Esophagus squamous epithelium (tissue), 5 donors: ENCODE results near the gene MSRB1. TPM values are rescaled to one million over a fixed set of nuclear protein-coding genes. Genes with fewer than 3 reads are reported as not detected.
A peak's percentile ranks its signal among the peaks of the same experiment; 100 is the strongest.

Experiments used
- DNase-seq: peaks from one replicate; lab custom pipeline; 2025; lab: John Stamatoyannopoulos, UW
- H3K27ac ChIP-seq, 4 donors: fragments of 200-600 bp; sonication (generic); one replicate each; pipeline ENCODE4 v1.5.1; 2016 to 2019; ENCODE audit warnings: mild to moderate bottlenecking in 1 of 4
- H3K27me3 ChIP-seq, 4 donors: fragments of 200-600 bp; sonication (generic); 1 replicate in 3 of 4; 2 replicates in 1 of 4; pipeline versions ENCODE4 v1.5.1 to v1.6.0; 2017 to 2021; ENCODE audit warnings: antibody characterized with exemption in 1 of 4
- H3K36me3 ChIP-seq, 3 donors: fragments of 200-600 bp; sonication (generic); one replicate each; pipeline ENCODE4 v1.5.1; 2016 to 2019
- H3K4me1 ChIP-seq, 3 donors: fragments of 200-600 bp; sonication (generic); one replicate each; pipeline ENCODE4 v1.5.1; 2017 to 2019
- H3K4me3 ChIP-seq, 4 donors: fragments of 200-600 bp; sonication (generic); 1 replicate in 3 of 4; 2 replicates in 1 of 4; pipeline ENCODE4 v1.5.1; 2016 to 2019; ENCODE audit warnings: mild to moderate bottlenecking in 2 of 4, moderate library complexity in 1 of 4
- H3K9me3 ChIP-seq, 3 donors: fragments of 200-600 bp; sonication (generic); one replicate each; pipeline ENCODE4 v1.5.1; 2016 to 2019
- CTCF ChIP-seq, 6 experiments: fragments of 450-650 bp in 4 of 6; fragments of 200-600 bp in 2 of 6; sonication (generic) in 2 of 6; IDR thresholded peaks; one replicate each; pipeline ENCODE4 v1.5.1; 2016 to 2019; ENCODE audit warnings: antibody characterized with exemption in 6 of 6, mild to moderate bottlenecking in 4 of 6, moderate library complexity in 4 of 6
- POLR2A ChIP-seq, 4 donors: fragments of 450-650 bp; IDR thresholded peaks; one replicate each; pipeline ENCODE4 v1.6.1; 2017; ENCODE audit warnings: antibody characterized with exemption in 4 of 4, mild to moderate bottlenecking in 4 of 4, moderate library complexity in 3 of 4
- WGBS, 2 donors: methylation state at CpG; one replicate each; pipeline ENCODE4 v1.1.5; 2018; 5-methylcytosine and 5-hydroxymethylcytosine counted together
- intact Hi-C: fragments of 100-400 bp; cut with DNase I; formaldehyde crosslinking; loops from one replicate; pipeline ENCODE4 v1.15.0; 2022
- total RNA-seq, 4 donors: library from RNA; depleted of rRNA; stranded (reverse); fragments of >200 nt; gene quantifications; one replicate each; pipeline ENCODE4 v1.1.0, GENCODE V29; 2016
- donor health status: DM: yes; HTN: yes; CAD: no.

MSRB1 gene
- total RNA-seq, 4 donors from 2014 or later = 20.1 to 36.4 (median 21.0) TPM

- intact Hi-C loops = no loop called here
- 59 to 63% methylated on average over 7 to 11 of the region's 25 CpGs for WGBS, 2 donors
- Histone ChIP-seq H3K4me1 (peaks cover 33 to 90% (median 37%) of the 10 kb centered on the region in 3 donors), H3K27ac (peak overlapping the region in 1 of 4 donors; percentile 13), H3K27me3 (peaks cover 11 to 79% (median 16%) of the 10 kb centered on the region in 4 donors), H3K9me3 (no peaks in the 10 kb centered on the region), H3K4me3 (peak overlapping the region in 1 of 4 donors; percentile 55), H3K36me3 (peaks cover 0 to 6% (median 0%) of the 10 kb centered on the region in 3 donors)
- no peak for DNase-seq
- TF ChIP-seq CTCF (IDR thresholded peaks at IDR 0.05) (no peak), POLR2A (IDR thresholded peaks at IDR 0.05) (no peak)
Measured at GRCh38 chr16:1915732-1916639, 27.0 kb downstream of the MSRB1 start.

GRCh38 chr16:1914988-1915387, 28.0 kb downstream of the MSRB1 start:
- H3K9me3 ChIP-seq = no peaks in the 10 kb centered on the region
- TF ChIP-seq CTCF (IDR thresholded peaks at IDR 0.05) (no peak), POLR2A (IDR thresholded peaks at IDR 0.05) (no peak)
- peaks cover 6 to 69% (median 12%) of the 10 kb centered on the region in 4 donors for H3K27me3 ChIP-seq
- peak overlapping the region in 2 of 4 donors; percentile 25 to 87 for H3K27ac ChIP-seq
- no peak for DNase-seq
- WGBS, 2 donors = 60 to 62% methylated on average over 7 to 8 of the region's 8 CpGs
- H3K36me3 ChIP-seq = peaks cover 0 to 6% (median 0%) of the 10 kb centered on the region in 3 donors
- H3K4me3 ChIP-seq = no peak overlapping the region
- H3K4me1 ChIP-seq = peaks cover 33 to 92% (median 37%) of the 10 kb centered on the region in 3 donors
- intact Hi-C loops = no loop called here

- intact Hi-C loops = no loop called here
- peaks cover 33 to 92% (median 37%) of the 10 kb centered on the region in 3 donors for H3K4me1 ChIP-seq
- WGBS, 2 donors = 38 to 54% methylated on average over 4 to 7 of the region's 15 CpGs
- TF ChIP-seq CTCF (IDR thresholded peaks at IDR 0.05) (no peak), POLR2A (IDR thresholded peaks at IDR 0.05) (no peak)
- H3K36me3 ChIP-seq = peaks cover 0 to 6% (median 0%) of the 10 kb centered on the region in 3 donors
- H3K4me3 ChIP-seq = peak overlapping the region in 1 of 4 donors; percentile 10
- peak overlapping the region in 3 of 4 donors; percentile 81 to 88 (median 87) for H3K27ac ChIP-seq
- no peaks in the 10 kb centered on the region for H3K9me3 ChIP-seq
- DNase-seq = no peak
- peaks cover under 1 to 63% (median 8%) of the 10 kb centered on the region in 4 donors for H3K27me3 ChIP-seq
Measured at GRCh38 chr16:1914084-1914608, 28.9 kb downstream of the MSRB1 start.

GRCh38 chr16:1913327-1914083, 29.5 kb downstream of the MSRB1 start:
- H3K4me1 ChIP-seq = peaks cover 29 to 89% (median 34%) of the 10 kb centered on the region in 3 donors
- intact Hi-C loops = no loop called here
- H3K4me3 ChIP-seq = peak overlapping the region in 2 of 4 donors; percentile 2 to 10
- peaks cover 0 to 6% (median 0%) of the 10 kb centered on the region in 3 donors for H3K36me3 ChIP-seq
- 56% methylated on average over 5 of the region's 21 CpGs; no CpG with 5 or more reads in 1 of the 2 donors for WGBS, 2 donors
- peak in 2 of 4 donors; percentile 12 to 19 for TF ChIP-seq POLR2A (IDR thresholded peaks at IDR 0.05)
- TF ChIP-seq CTCF (IDR thresholded peaks at IDR 0.05) = no peak
- H3K27me3 ChIP-seq = peaks cover 0 to 63% (median 4%) of the 10 kb centered on the region in 4 donors
- peak overlapping the region; percentile 18 to 88 (median 84) for H3K27ac ChIP-seq
- no peak for DNase-seq
- H3K9me3 ChIP-seq = no peaks in the 10 kb centered on the region
